Measurements from ENCODE around the gene TNIK. TPM values are rescaled to one million over a fixed set of nuclear protein-coding genes. Genes with fewer than 3 reads are reported as not detected.

TNIK gene
- polyA plus RNA-seq, 1 donor from 2014 or later: 19.3 TPM

GRCh38 chr3:171140246-171140645 is 320.0 kb downstream of the TNIK start:
- H3K9me3 ChIP-seq (ENCODE audit: low read length): no peaks in the 10 kb centered on the region
- no peaks in the 10 kb centered on the region for H3K9me2 ChIP-seq (ENCODE audit: insufficient read depth, low read length)
- H3K36me3 ChIP-seq (ENCODE audit: insufficient read depth, low read length): peaks cover 18% of the 10 kb centered on the region
- H3K9ac ChIP-seq (ENCODE audit: low read length): no peak overlapping the region
- H3K4me3 ChIP-seq (ENCODE audit: low read length): no peak overlapping the region
- no peak overlapping the region for H3K4me2 ChIP-seq (ENCODE audit: low read length)
- H3K27me3 ChIP-seq (ENCODE audit: insufficient read depth, low read depth, low read length): no peaks in the 10 kb centered on the region
- H2AFZ ChIP-seq (ENCODE audit: low read depth, low read length): no peak overlapping the region
- H3K79me2 ChIP-seq (replicated peaks; ENCODE audit: insufficient read depth, low read length): no peaks in the 10 kb centered on the region
- H3K27ac ChIP-seq (ENCODE audit: low read length): no peak overlapping the region
- H3F3A ChIP-seq (ENCODE audit: insufficient read depth, low read length, poor library complexity, severe bottlenecking): no peaks in the 10 kb centered on the region
- no peaks in the 10 kb centered on the region for H4K20me1 ChIP-seq (ENCODE audit: insufficient read depth)
- TF ChIP-seq TAF1 (IDR thresholded peaks at IDR 0.05; ENCODE audit: low read depth): no peak
- TF ChIP-seq CTCF (IDR thresholded peaks at IDR 0.05; ENCODE audit: poor library complexity, severe bottlenecking): no peak
- TF ChIP-seq, protein P1, sequence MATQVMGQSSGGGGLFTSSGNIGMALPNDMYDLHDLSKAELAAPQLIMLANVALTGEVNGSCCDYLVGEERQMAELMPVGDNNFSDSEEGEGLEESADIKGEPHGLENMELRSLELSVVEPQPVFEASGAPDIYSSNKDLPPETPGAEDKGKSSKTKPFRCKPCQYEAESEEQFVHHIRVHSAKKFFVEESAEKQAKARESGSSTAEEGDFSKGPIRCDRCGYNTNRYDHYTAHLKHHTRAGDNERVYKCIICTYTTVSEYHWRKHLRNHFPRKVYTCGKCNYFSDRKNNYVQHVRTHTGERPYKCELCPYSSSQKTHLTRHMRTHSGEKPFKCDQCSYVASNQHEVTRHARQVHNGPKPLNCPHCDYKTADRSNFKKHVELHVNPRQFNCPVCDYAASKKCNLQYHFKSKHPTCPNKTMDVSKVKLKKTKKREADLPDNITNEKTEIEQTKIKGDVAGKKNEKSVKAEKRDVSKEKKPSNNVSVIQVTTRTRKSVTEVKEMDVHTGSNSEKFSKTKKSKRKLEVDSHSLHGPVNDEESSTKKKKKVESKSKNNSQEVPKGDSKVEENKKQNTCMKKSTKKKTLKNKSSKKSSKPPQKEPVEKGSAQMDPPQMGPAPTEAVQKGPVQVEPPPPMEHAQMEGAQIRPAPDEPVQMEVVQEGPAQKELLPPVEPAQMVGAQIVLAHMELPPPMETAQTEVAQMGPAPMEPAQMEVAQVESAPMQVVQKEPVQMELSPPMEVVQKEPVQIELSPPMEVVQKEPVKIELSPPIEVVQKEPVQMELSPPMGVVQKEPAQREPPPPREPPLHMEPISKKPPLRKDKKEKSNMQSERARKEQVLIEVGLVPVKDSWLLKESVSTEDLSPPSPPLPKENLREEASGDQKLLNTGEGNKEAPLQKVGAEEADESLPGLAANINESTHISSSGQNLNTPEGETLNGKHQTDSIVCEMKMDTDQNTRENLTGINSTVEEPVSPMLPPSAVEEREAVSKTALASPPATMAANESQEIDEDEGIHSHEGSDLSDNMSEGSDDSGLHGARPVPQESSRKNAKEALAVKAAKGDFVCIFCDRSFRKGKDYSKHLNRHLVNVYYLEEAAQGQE (IDR thresholded peaks at IDR 0.05; ENCODE audit: borderline replicate concordance): no peak
- no peak for TF ChIP-seq SMC3 (conservative IDR thresholded peaks at IDR 0.05; ENCODE audit: poor library complexity)
- no peak for TF ChIP-seq MXI1 (conservative IDR thresholded peaks at IDR 0.05; ENCODE audit: poor library complexity, severe bottlenecking)
- no peak for TF ChIP-seq EP300 (conservative IDR thresholded peaks at IDR 0.05; ENCODE audit: poor library complexity, severe bottlenecking)
- TF ChIP-seq POLR2AphosphoS5 (IDR thresholded peaks at IDR 0.05): no peak
- no peak for TF ChIP-seq EZH2 (IDR thresholded peaks at IDR 0.05; ENCODE audit: borderline replicate concordance, insufficient read depth, low read length, poor library complexity, severe bottlenecking)
- no peak for TF ChIP-seq RAD21 (conservative IDR thresholded peaks at IDR 0.05)

GRCh38 chr3:171138027-171138426 is 322.2 kb downstream of the TNIK start:
- H3K4me2 ChIP-seq (ENCODE audit: low read length): no peak overlapping the region
- no peak overlapping the region for H3K4me3 ChIP-seq (ENCODE audit: low read length)
- no peak overlapping the region for H3K27ac ChIP-seq (ENCODE audit: low read length)
- H3K9me2 ChIP-seq (ENCODE audit: insufficient read depth, low read length): no peaks in the 10 kb centered on the region
- no peak for TF ChIP-seq RAD21 (conservative IDR thresholded peaks at IDR 0.05)
- TF ChIP-seq, protein P1 (IDR thresholded peaks at IDR 0.05; ENCODE audit: borderline replicate concordance): no peak
- TF ChIP-seq CTCF (IDR thresholded peaks at IDR 0.05; ENCODE audit: poor library complexity, severe bottlenecking): no peak
- no peak for TF ChIP-seq POLR2AphosphoS5 (IDR thresholded peaks at IDR 0.05)
- no peak for TF ChIP-seq EP300 (conservative IDR thresholded peaks at IDR 0.05; ENCODE audit: poor library complexity, severe bottlenecking)
- no peak for TF ChIP-seq TAF1 (IDR thresholded peaks at IDR 0.05; ENCODE audit: low read depth)
- TF ChIP-seq MXI1 (conservative IDR thresholded peaks at IDR 0.05; ENCODE audit: poor library complexity, severe bottlenecking): no peak
- no peak for TF ChIP-seq SMC3 (conservative IDR thresholded peaks at IDR 0.05; ENCODE audit: poor library complexity)
- no peak for TF ChIP-seq EZH2 (IDR thresholded peaks at IDR 0.05; ENCODE audit: borderline replicate concordance, insufficient read depth, low read length, poor library complexity, severe bottlenecking)
- no peak overlapping the region for H2AFZ ChIP-seq (ENCODE audit: low read depth, low read length)
- no peaks in the 10 kb centered on the region for H3K79me2 ChIP-seq (replicated peaks; ENCODE audit: insufficient read depth, low read length)
- H3K27me3 ChIP-seq (ENCODE audit: insufficient read depth, low read depth, low read length): no peaks in the 10 kb centered on the region
- H3K9me3 ChIP-seq (ENCODE audit: low read length): no peaks in the 10 kb centered on the region
- H3F3A ChIP-seq (ENCODE audit: insufficient read depth, low read length, poor library complexity, severe bottlenecking): no peaks in the 10 kb centered on the region
- H3K36me3 ChIP-seq (ENCODE audit: insufficient read depth, low read length): peaks cover 18% of the 10 kb centered on the region
- no peaks in the 10 kb centered on the region for H4K20me1 ChIP-seq (ENCODE audit: insufficient read depth)
- H3K9ac ChIP-seq (ENCODE audit: low read length): no peak overlapping the region
